Measurements from ENCODE around the gene CTDP1.

- TF ChIP-seq CTCF (tag by site-specific recombination; IDR thresholded peaks at IDR 0.05) = no peak
- no peak for TF ChIP-seq REST (tag by site-specific recombination; IDR thresholded peaks at IDR 0.05)
- TF ChIP-seq ZNF510 (tag by site-specific recombination; IDR thresholded peaks at IDR 0.05; ENCODE audit: insufficient replicate concordance) = no peak
- TF ChIP-seq ZNF521 (tag by site-specific recombination; IDR thresholded peaks at IDR 0.05) = no peak
- no peak for TF ChIP-seq ZNF19 (tag by site-specific recombination; IDR thresholded peaks at IDR 0.05; ENCODE audit: low read depth)
Measured at GRCh38 chr18:79787865-79788733, 108.5 kb downstream of the CTDP1 start.

All from HEK293 (cell line).